ENCODE measurements around the gene RNF223.

Gene RNF223

DNA sequence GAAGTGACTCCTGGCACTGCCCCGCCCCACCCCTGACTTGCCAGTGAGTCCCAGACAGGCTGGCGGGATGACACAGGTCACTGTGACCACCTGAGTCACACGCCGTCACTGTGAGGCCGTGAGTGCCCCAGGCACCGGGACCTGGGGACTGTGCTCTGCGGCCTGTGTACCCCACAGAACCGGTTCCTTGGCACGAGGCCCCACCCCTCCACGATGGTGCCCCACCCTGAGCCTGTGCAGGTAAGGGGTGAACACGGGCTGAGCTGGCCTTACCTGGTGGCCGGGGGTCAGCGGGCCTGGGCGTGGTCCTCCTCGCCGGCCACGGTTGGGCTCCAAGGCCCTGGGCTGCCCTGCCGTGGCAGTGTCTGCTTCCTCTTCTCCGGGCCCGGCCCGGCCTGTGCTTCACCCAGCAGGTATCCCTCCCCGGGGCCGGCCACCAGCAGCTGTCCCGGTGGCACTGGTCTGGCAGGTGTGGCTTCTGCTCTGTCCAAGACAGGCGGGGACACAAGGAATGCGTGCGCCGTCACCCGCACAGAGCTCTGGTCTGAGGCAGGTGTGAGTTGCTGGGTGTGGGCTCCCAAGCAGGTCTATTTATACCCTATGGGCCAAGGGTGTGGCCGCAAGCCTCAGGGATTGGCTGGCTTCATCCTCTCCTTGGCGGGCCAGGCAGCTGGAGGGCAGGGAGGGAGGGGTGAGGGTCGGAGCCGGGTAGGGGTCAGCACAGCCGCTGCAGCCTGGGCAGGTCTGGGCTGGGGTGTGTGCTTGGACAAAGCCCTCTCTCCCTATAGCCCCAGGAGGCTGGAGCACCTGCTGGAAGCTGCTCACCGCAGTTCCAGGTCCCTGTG, at the start of gene RNF223:
RNF223 (minus strand) TSS at position 564 of the 845 bp plus-strand sequence. CDS start 1,740 bp downstream, outside the sequence.
- peak; percentile 46 for DNase-seq

DNA sequence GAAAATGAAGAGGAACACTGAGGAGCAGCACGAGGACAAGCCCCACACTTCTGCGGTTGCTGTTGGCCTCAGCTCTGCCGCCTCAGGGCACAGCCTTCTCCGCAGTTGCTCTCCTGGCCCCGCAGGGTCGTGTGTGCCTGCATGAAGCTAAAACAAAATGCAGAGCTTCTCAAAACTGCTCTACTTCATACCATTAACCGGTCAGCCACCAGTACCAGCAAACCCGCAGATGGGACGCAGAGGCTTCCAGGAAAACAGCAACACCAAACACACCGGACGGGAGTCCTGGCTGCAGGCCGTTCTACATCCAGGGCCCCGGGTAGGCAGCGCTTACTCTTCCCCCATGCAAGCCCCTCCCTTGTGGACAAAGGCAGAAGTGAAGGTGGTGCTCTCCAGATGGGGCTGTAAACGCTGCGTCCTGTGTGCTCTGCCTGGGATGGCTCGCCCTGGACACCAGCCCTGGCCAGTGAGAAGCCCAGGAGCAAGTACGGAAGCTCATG, 48.9 kb upstream of the RNF223 start:
- no peak for DNase-seq

GRCh38 chr1:1122078-1122811, 48.1 kb upstream of the RNF223 start:
- peak; percentile 34 for DNase-seq

- DNase-seq, result no peak
Measured at GRCh38 chr1:1121611-1122077, 47.5 kb upstream of the RNF223 start.

GRCh38 chr1:1120866-1121591, 46.9 kb upstream of the RNF223 start:
- DNase-seq, result no peak

- DNase-seq, result no peak
Measured at GRCh38 chr1:1120096-1120495, 46.0 kb upstream of the RNF223 start.

GRCh38 chr1:1119272-1119890, 45.3 kb upstream of the RNF223 start:
- DNase-seq, result no peak

DNA sequence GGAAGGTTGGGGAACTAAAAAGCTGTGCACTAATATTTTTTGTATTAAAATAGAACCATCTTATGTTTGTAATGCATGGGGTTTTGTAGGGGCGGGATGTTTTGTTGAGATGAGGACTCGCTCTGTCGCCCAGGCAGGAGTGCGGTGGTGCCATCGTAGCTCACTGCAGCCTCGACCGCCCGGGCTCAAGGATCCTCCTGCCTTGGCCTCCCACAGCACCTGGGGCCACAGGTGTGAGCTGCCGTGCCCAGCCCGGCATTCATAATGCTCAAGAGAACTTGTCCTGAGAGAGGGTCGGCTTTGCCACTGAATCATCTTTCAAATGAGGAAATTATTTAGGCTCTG, 44.7 kb upstream of the RNF223 start:
- DNase-seq, result no peak

DNA sequence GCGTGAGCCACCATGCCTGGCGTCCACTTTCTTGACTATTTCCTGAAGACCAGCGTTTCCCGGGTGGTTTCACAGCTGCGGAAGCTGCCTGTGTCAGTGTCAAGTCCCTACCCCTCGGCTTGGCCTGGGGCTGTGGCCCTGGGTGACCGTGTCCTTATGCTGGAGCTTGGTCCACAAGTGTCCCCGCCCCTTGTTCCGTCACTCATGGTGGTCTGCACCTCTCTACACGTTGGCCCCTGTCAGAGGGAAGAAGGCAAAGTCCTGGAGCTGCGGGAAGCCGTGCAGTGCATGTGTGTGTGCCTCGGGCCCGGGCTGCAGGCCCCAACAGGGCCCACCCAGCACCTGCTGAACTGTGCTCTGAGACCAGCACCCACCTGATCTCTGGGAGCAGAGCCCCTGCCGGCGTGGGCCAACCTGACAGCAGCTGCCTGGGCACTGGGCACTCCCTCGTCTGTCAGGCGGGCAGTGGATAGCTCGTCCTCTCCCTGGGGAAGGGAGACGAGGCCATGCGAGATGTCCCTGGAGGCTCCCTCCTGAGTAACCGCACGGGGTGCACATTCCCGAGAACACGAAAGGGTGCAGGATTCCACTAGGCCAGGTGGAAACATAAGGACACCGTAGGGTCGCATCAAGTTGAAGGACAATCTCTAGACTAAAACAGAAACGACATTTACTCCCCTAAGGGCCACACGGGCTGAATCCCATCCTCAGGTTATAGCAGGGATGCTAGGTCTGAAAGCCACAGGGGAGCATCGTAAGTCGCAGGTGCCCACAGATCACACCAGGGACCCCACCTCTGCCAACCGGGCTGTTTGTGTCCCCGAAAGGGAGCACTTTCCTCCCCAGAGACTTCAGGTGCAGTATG, 44.1 kb upstream of the RNF223 start:
- DNase-seq, result no peak

DNA sequence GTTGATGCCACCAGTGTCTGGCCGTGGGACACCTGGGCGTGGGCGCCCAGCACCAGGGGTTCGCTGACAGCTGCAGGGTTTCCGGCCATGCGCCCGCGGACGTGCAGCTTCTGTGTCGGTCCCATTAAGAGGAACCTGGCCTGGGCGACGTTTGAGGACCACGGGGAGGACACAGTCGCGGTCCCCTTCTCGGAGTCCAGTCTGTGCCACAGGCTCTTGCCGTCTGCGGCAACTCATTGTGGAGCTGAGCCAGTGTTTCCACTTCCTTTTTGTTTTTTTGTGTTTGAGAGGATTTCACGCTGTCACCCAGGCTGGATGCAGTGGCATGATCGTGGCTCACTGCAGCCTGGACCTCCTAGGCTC, 43.3 kb upstream of the RNF223 start:
- DNase-seq, result no peak

GRCh38 chr1:1116701-1117468, 42.8 kb upstream of the RNF223 start:
- DNase-seq, result no peak

GRCh38 chr1:1115786-1116700, 41.9 kb upstream of the RNF223 start, which contains the start of gene C1orf159:
C1orf159 (minus strand) TSS chr1:1116089; CDS start chr1:1091543, 24,546 bp downstream.
- DNase-seq, result peak; percentile 96

DNA sequence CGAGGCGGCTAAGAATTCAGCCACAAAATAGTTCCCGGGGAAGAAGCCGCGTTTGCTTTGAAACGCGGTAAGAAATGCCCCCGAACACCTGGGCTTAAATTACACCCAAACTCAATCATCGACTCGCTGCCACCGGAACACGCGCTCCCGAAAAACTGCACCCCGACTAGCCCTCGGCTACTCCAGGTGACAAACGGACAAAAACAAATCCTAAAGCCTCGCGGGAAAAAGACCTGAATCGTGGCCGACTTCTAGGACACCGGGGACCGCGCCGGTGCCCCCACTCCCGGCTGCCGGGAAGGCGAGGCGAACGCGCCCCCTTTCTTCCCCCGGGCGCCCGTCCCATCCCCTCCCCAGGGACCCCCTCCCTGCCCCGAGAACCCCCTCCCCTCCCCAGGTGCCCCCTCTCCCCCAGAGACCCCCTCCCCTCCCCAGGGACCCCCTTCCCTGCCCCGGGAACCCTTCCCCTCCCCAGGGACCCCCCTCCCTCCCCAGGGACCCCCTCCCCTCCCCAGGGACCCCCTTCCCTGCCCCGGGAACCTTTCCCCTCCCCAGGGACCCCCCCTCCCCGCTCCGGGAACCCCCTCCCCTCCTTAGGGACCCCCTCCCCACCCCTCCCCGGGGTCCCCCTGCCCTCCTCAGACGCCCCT, 41.2 kb upstream of the RNF223 start:
- no peak for DNase-seq

- no peak for DNase-seq
Measured at GRCh38 chr1:1114431-1114830, 40.3 kb upstream of the RNF223 start.

DNA sequence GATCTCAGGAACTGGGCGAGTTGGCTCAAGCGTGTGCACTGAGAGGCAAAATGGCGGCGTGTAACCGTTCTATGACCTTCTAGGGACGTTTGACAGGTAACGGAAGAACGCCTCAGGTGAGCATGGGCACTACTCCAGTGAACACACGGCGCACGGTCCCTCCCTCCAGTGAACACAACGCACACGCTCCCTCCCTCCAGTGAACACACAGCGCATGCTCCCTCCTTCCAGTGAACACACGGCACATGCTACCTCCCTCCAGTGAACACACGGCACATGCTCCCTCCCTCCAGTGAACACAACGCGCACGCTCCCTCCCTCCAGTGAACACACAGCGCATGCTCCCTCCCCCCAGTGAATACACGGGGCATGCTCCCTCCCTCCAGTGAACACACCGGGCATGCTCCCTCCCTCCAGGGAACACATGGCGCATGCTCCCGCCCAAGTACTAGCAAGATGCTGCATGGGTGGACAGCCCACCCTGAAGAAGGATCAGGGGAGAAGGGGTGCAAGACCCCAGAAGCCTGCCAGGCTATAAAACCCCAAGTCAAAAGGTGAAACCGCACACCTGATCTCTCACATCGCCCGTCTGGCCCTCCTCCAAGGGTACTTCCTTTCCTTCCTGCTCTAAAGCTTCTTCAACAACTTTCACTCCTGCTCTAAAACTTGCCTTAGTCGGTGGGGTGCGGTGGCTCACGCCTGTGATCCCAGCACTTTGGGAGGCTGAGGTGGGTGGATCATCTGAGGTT, 38.3 kb upstream of the RNF223 start:
- DNase-seq, result no peak

DNA sequence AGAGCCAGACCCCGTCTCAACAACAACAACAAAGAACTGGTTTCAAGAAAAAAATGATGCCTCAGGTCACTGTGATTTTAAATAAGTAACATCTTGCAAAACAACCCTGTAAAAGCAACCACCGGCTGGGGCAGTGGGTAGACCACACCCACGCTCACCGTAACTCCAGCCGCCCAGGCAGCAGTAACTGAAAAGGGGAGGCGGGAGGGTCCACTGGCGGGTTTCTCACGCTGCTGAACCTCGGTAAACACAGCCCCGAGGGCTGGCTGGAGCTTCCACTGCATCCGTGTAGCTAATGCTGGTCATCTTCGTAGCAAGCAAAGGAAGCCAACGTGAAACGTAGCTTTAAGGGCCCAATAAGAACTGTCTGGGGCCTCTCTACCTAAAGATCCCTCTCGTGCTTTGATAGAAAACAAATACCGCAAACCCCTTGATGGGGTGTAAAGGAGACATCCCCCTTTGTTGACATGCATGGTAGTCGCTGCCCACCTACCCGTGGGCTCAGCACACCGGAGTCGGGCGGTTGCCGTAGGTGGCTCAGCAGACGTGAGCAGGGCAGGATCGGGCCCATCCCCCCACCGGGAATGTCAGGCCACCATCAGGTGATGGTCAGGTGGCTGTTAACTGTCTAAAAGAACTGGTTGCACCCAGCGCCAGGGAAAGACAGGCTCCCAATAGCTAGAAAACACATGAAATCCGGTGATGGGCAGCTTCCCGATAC, 37.6 kb upstream of the RNF223 start:
- DNase-seq, result no peak

- no peak for DNase-seq
Measured at GRCh38 chr1:1110561-1110971, 36.5 kb upstream of the RNF223 start.

DNA sequence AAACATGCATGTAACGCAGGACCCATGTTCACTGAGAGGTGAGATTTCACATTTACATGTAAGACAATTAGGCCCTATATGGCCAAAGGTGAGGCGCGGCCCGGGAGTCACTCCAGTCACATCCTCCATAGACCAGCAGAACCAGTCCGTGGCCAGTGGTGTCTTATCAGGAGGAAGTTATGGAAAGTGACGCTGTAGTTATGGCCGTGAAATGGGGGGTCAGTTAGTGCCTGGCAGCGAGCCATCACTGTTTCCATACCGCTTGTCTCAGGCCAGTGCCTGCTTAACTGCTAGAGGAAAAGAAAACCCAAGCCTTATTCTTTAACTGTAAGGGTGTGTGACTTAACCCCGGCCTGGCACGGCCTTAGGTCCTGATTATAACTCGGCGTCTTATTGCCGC, 35.6 kb upstream of the RNF223 start:
- DNase-seq, result no peak
